ENCODE results near the gene SLC6A20. TPM values are rescaled to one million over a fixed set of nuclear protein-coding genes. Genes with fewer than 3 reads are reported as not detected.
A peak's percentile ranks its signal among the peaks of the same experiment; 100 is the strongest.

The SLC6A20 gene
- total RNA-seq, 2 experiments from 2014 or later: not detected

GRCh38 chr3:45814322-45814721, 18.0 kb upstream of the SLC6A20 start:
- intact Hi-C loops (cut with micrococcal nuclease): no loop called here
- H3K27me3 Mint-ChIP-seq: peaks cover 2% of the 10 kb centered on the region
- ChIA-PET CTCF (interaction anchor here (1.0 kb wide), 1 partner anchor 124 kb away, joined by 3 read pairs; no protein-coding TSS in a partner anchor), POLR2A (no interaction called here)
- TF ChIP-seq CTCF (IDR thresholded peaks at IDR 0.05): no peak
- ATAC-seq (no peak), DNase-seq (no peak)
- H3K9me3 Mint-ChIP-seq: peaks cover 2% of the 10 kb centered on the region
- H3K4me1 Mint-ChIP-seq (ENCODE audit: low read depth): peaks cover 6% of the 10 kb centered on the region
- H3K27ac Mint-ChIP-seq: no peak overlapping the region
- no peak overlapping the region for H3K4me3 Mint-ChIP-seq
- H3K36me3 Mint-ChIP-seq (ENCODE audit: low read depth): no peaks in the 10 kb centered on the region

- H3K4me1 Mint-ChIP-seq (ENCODE audit: low read depth): peaks cover 6% of the 10 kb centered on the region
- no peak for TF ChIP-seq CTCF (IDR thresholded peaks at IDR 0.05)
- no peak overlapping the region for H3K4me3 Mint-ChIP-seq
- no peaks in the 10 kb centered on the region for H3K27me3 Mint-ChIP-seq
- CTCF ChIA-PET: interaction anchor here (1.1 to 1.2 kb wide), 2 partner anchors 19 to 38 kb away, joined by 3 to 4 read pairs; no protein-coding TSS in a partner anchor
- no peaks in the 10 kb centered on the region for H3K9me3 Mint-ChIP-seq
- intact Hi-C loops (cut with micrococcal nuclease): no loop called here
- ATAC-seq (no peak), DNase-seq (no peak)
- H3K27ac Mint-ChIP-seq: no peak overlapping the region
- no peaks in the 10 kb centered on the region for H3K36me3 Mint-ChIP-seq (ENCODE audit: low read depth)
- POLR2A ChIA-PET: no interaction called here
These were observed 11.6 kb upstream of the SLC6A20 start for GRCh38 chr3:45807681-45808540.

- H3K4me1 Mint-ChIP-seq (ENCODE audit: low read depth): peaks cover 6% of the 10 kb centered on the region
- ATAC-seq (no peak), DNase-seq (no peak)
- POLR2A ChIA-PET: no interaction called here
- no peaks in the 10 kb centered on the region for H3K36me3 Mint-ChIP-seq (ENCODE audit: low read depth)
- no peak for TF ChIP-seq CTCF (IDR thresholded peaks at IDR 0.05)
- CTCF ChIA-PET: interaction anchor here (1.1 to 1.2 kb wide), 2 partner anchors 20 to 37 kb away, joined by 3 to 4 read pairs; no protein-coding TSS in a partner anchor
- no peaks in the 10 kb centered on the region for H3K27me3 Mint-ChIP-seq
- no peaks in the 10 kb centered on the region for H3K9me3 Mint-ChIP-seq
- H3K4me3 Mint-ChIP-seq: no peak overlapping the region
- intact Hi-C loops (cut with micrococcal nuclease): no loop called here
- H3K27ac Mint-ChIP-seq: no peak overlapping the region
These were observed 10.8 kb upstream of the SLC6A20 start for GRCh38 chr3:45807133-45807532.

GRCh38 chr3:45806072-45806471, 9.7 kb upstream of the SLC6A20 start:
- TF ChIP-seq CTCF (IDR thresholded peaks at IDR 0.05): no peak
- ATAC-seq: no peak
- no peaks in the 10 kb centered on the region for H3K9me3 Mint-ChIP-seq

GRCh38 chr3:45803252-45803935, 7.1 kb upstream of the SLC6A20 start:
- ChIA-PET CTCF (no interaction called here), POLR2A (no interaction called here)
- no peaks in the 10 kb centered on the region for H3K36me3 Mint-ChIP-seq (ENCODE audit: low read depth)
- H3K27me3 Mint-ChIP-seq: peaks cover 13% of the 10 kb centered on the region
- ATAC-seq: no peak
- no peak overlapping the region for H3K4me3 Mint-ChIP-seq
- H3K9me3 Mint-ChIP-seq: no peaks in the 10 kb centered on the region
- no peak overlapping the region for H3K27ac Mint-ChIP-seq
- TF ChIP-seq CTCF (IDR thresholded peaks at IDR 0.05): no peak
- intact Hi-C loops (cut with micrococcal nuclease): no loop called here
- no peak for DNase-seq
- peaks cover 6% of the 10 kb centered on the region for H3K4me1 Mint-ChIP-seq (ENCODE audit: low read depth)

More at GRCh38 chr3:45806072-45806471, 9.7 kb upstream of the SLC6A20 start:
- Mint-ChIP-seq H3K4me1 (ENCODE audit: low read depth) (peaks cover 6% of the 10 kb centered on the region), H3K27me3 (no peaks in the 10 kb centered on the region), H3K36me3 (ENCODE audit: low read depth) (no peaks in the 10 kb centered on the region), H3K27ac (no peak overlapping the region), H3K4me3 (no peak overlapping the region)
- CTCF ChIA-PET: interaction anchor here (1.2 to 1.7 kb wide), 2 partner anchors 35 to 273 kb away, joined by 3 to 7 read pairs; no protein-coding TSS in a partner anchor
- POLR2A ChIA-PET: no interaction called here
- intact Hi-C loops (cut with micrococcal nuclease): no loop called here
- DNase-seq: peak; percentile 7

All from activated CD8-positive, alpha-beta T cell treated with anti-CD3 and anti-CD28 coated beads for 36 hours (primary cell).